HG03108 (cell line): ENCODE data around the gene SRRM4.
"Not testable (repeated sequence)": the region's sequence is repeated elsewhere in the genome, so short reads cannot be mapped to it uniquely, and the experiment has no call there.

ENCODE experiments used
- ATAC-seq: cut with Tn5 transposase; IDR thresholded peaks from one replicate; pipeline ENCODE4 v1.9.1; 2021; ENCODE audit warnings: moderate library complexity; ENCODE audit not compliant: unreplicated experiment

Gene SRRM4

GRCh38 chr12:119068129-119068856 lies 87.0 kb downstream of the SRRM4 start:
- ATAC-seq = no peak

- ATAC-seq = no peak
Observed at GRCh38 chr12:119069147-119069642, 87.9 kb downstream of the SRRM4 start.

- ATAC-seq = no peak
Observed at GRCh38 chr12:119071176-119071575, 89.8 kb downstream of the SRRM4 start.

GRCh38 chr12:119071638-119072231 lies 90.4 kb downstream of the SRRM4 start:
- no peak for ATAC-seq

GRCh38 chr12:119072440-119072839 lies 91.1 kb downstream of the SRRM4 start:
- no peak for ATAC-seq

GRCh38 chr12:119075222-119075787 lies 94.0 kb downstream of the SRRM4 start:
- ATAC-seq = no peak

GRCh38 chr12:119075918-119076317 lies 94.6 kb downstream of the SRRM4 start:
- ATAC-seq = no peak

- ATAC-seq = no peak
Observed at GRCh38 chr12:119079530-119079929, 98.2 kb downstream of the SRRM4 start.

GRCh38 chr12:119082016-119082415 lies 100.7 kb downstream of the SRRM4 start:
- ATAC-seq = no peak

- no peak for ATAC-seq
Observed at GRCh38 chr12:119082496-119082895, 101.2 kb downstream of the SRRM4 start.

GRCh38 chr12:119088685-119089379 lies 107.5 kb downstream of the SRRM4 start:
- no peak for ATAC-seq

- no peak for ATAC-seq
Observed at GRCh38 chr12:119089380-119090013, 108.2 kb downstream of the SRRM4 start.

- ATAC-seq = no peak
Observed at GRCh38 chr12:119090276-119090675, 108.9 kb downstream of the SRRM4 start.

GRCh38 chr12:119090865-119091264 lies 109.5 kb downstream of the SRRM4 start:
- ATAC-seq = no peak

- ATAC-seq = no peak
Observed at GRCh38 chr12:119096429-119097202, 115.3 kb downstream of the SRRM4 start.

- no peak for ATAC-seq
Observed at GRCh38 chr12:119100933-119101332, 119.6 kb downstream of the SRRM4 start.

GRCh38 chr12:119102274-119102673 lies 120.9 kb downstream of the SRRM4 start:
- no peak for ATAC-seq

GRCh38 chr12:119102714-119103113 lies 121.4 kb downstream of the SRRM4 start:
- ATAC-seq = no peak

- ATAC-seq = not testable (repeated sequence)
Observed at GRCh38 chr12:119104969-119105368, 123.6 kb downstream of the SRRM4 start.

GRCh38 chr12:119113496-119113986 lies 132.2 kb downstream of the SRRM4 start:
- ATAC-seq = no peak
